Loucy (cell line): ENCODE data around the gene GABPA.
"Not testable (repeated sequence)": the region's sequence is repeated elsewhere in the genome, so short reads cannot be mapped to it uniquely, and the experiment has no call there.

ENCODE experiments used
- H2AFZ ChIP-seq: fragments of 200-600 bp; sonication (generic); 2 replicates; pipeline ENCODE4 v1.6.0; 2016; ENCODE audit warnings: antibody characterized with exemption, mild to moderate bottlenecking, low read length, moderate library complexity
- H3F3A ChIP-seq: fragments of 200-600 bp; 2 replicates; pipeline ENCODE4 v1.6.0; 2016; ENCODE audit warnings: antibody characterized with exemption, low read depth, mild to moderate bottlenecking
- H3K27me3 ChIP-seq: fragments of 200-600 bp; sonication (generic); 2 replicates; pipeline ENCODE4 v1.6.1; 2014; ENCODE audit warnings: low read length, mild to moderate bottlenecking; ENCODE audit not compliant: insufficient read depth, poor library complexity, severe bottlenecking
- H3K36me3 ChIP-seq: fragments of 200-600 bp; sonication (generic); 2 replicates; pipeline ENCODE4 v1.6.1; 2016; ENCODE audit warnings: low read length; ENCODE audit not compliant: insufficient read depth
- H3K4me1 ChIP-seq: fragments of 200-600 bp; sonication (generic); 2 replicates; pipeline ENCODE4 v1.5.1; 2014; ENCODE audit warnings: low read length, mild to moderate bottlenecking; ENCODE audit not compliant: insufficient read depth, poor library complexity, severe bottlenecking
- H3K4me2 ChIP-seq: fragments of 200-600 bp; sonication (generic); 2 replicates; pipeline ENCODE4 v1.6.0; 2014; ENCODE audit warnings: antibody characterized with exemption, low read length, low read depth, mild to moderate bottlenecking; ENCODE audit not compliant: poor library complexity, severe bottlenecking
- H3K4me3 ChIP-seq: fragments of 200-600 bp; sonication (generic); 2 replicates; pipeline ENCODE4 v1.5.1; 2014; ENCODE audit warnings: low read length, mild to moderate bottlenecking, mixed read lengths; ENCODE audit not compliant: poor library complexity, severe bottlenecking
- H3K79me2 ChIP-seq: fragments of 200-600 bp; sonication (generic); 2 replicates; pipeline ENCODE4 v1.6.1; 2014; ENCODE audit warnings: low read length; ENCODE audit not compliant: insufficient read depth
- H3K9ac ChIP-seq: fragments of 200-600 bp; sonication (generic); 2 replicates; pipeline ENCODE4 v1.6.0; 2014; ENCODE audit warnings: mild to moderate bottlenecking, low read depth, low read length, moderate library complexity; ENCODE audit not compliant: poor library complexity, severe bottlenecking
- H3K9me2 ChIP-seq: fragments of 200-600 bp; sonication (generic); replicated peaks from 2 replicates; pipeline ENCODE4 v1.6.1; 2016; ENCODE audit warnings: low read depth, low read length, mixed read lengths
- H3K9me3 ChIP-seq: fragments of 200-600 bp; sonication (generic); 2 replicates; pipeline ENCODE4 v1.6.1; 2014; ENCODE audit warnings: mild to moderate bottlenecking, antibody characterized with exemption, low read length, low read depth; ENCODE audit not compliant: insufficient read depth
- H4K20me1 ChIP-seq: fragments of 200-600 bp; sonication (generic); 2 replicates; pipeline ENCODE4 v1.6.0; 2014; ENCODE audit warnings: antibody characterized with exemption, low read length, mild to moderate bottlenecking; ENCODE audit not compliant: insufficient read depth, poor library complexity, severe bottlenecking
- CTCF ChIP-seq: fragments of 200-600 bp; sonication (generic); conservative IDR thresholded peaks from 2 replicates; pipeline ENCODE4 v1.5.1; 2014; ENCODE audit warnings: mild to moderate bottlenecking, antibody characterized with exemption, low read length
- EZH2phosphoT487 ChIP-seq: fragments of 200-600 bp; IDR thresholded peaks from 2 replicates; pipeline ENCODE4 v1.6.1; 2018; ENCODE audit warnings: antibody characterized with exemption, mild to moderate bottlenecking, moderate library complexity, borderline replicate concordance

The GABPA gene

GRCh38 chr21:25776440-25776839 lies 41.7 kb downstream of the GABPA start:
- Histone ChIP-seq H3K27me3 (no peaks in the 10 kb centered on the region), H3K9me2 (no peaks in the 10 kb centered on the region), H3K36me3 (no peaks in the 10 kb centered on the region), H3F3A (no peaks in the 10 kb centered on the region), H3K4me1 (no peaks in the 10 kb centered on the region), H3K9ac (no peak overlapping the region), H3K4me3 (no peak overlapping the region), H4K20me1 (no peaks in the 10 kb centered on the region), H3K4me2 (no peak overlapping the region), H3K79me2 (no peaks in the 10 kb centered on the region), H2AFZ (no peak overlapping the region), H3K9me3 (no peaks in the 10 kb centered on the region)
- TF ChIP-seq CTCF (no peak), EZH2phosphoT487 (no peak)

- H3K9me3 ChIP-seq: not testable (repeated sequence)
Observed at GRCh38 chr21:25778126-25778875, 43.5 kb downstream of the GABPA start.

GRCh38 chr21:25788677-25789076 lies 53.9 kb downstream of the GABPA start:
- Histone ChIP-seq H2AFZ (no peak overlapping the region), H3K4me3 (no peak overlapping the region), H3F3A (no peaks in the 10 kb centered on the region), H4K20me1 (no peaks in the 10 kb centered on the region), H3K36me3 (no peaks in the 10 kb centered on the region), H3K9me3 (no peaks in the 10 kb centered on the region), H3K9me2 (no peaks in the 10 kb centered on the region), H3K4me1 (peaks cover 12% of the 10 kb centered on the region), H3K9ac (no peak overlapping the region), H3K79me2 (no peaks in the 10 kb centered on the region), H3K4me2 (no peak overlapping the region), H3K27me3 (peaks cover 43% of the 10 kb centered on the region)
- no peak for TF ChIP-seq EZH2phosphoT487
- TF ChIP-seq CTCF: no peak

More at GRCh38 chr21:25778126-25778875, 43.5 kb downstream of the GABPA start:
- H3K4me2 ChIP-seq, H2AFZ ChIP-seq, H3K79me2 ChIP-seq, H4K20me1 ChIP-seq, H3F3A ChIP-seq, H3K9me2 ChIP-seq, H3K27me3 ChIP-seq, H3K36me3 ChIP-seq, H3K4me3 ChIP-seq, H3K9ac ChIP-seq, H3K4me1 ChIP-seq: not testable (repeated sequence)
